Measurements from ENCODE around the gene CEMP1. TPM values are rescaled to one million over a fixed set of nuclear protein-coding genes. Genes with fewer than 3 reads are reported as not detected.

Gene CEMP1
- total RNA-seq, 1 donor from 2014 or later = not detected

- Histone ChIP-seq H3K27me3 (ENCODE audit: low read depth) (no peaks in the 10 kb centered on the region), H3K4me1 (peaks cover 28% of the 10 kb centered on the region), H3K36me3 (peaks cover 25% of the 10 kb centered on the region), H3K4me3 (peak overlapping the region; percentile 72), H3K27ac (replicated peaks) (peak overlapping the region; percentile 88), H3K9me3 (replicated peaks) (no peaks in the 10 kb centered on the region)
- no peak for TF ChIP-seq CTCF (IDR thresholded peaks at IDR 0.05; ENCODE audit: borderline replicate concordance)
- intact Hi-C loops (cut with micrococcal nuclease) = no loop called here
- peak; percentile 99 for DNase-seq
These were observed 687 bp upstream of the CEMP1 start for GRCh38 chr16:2531696-2532493.

- Histone ChIP-seq H3K4me1 (peaks cover 20% of the 10 kb centered on the region), H3K9me3 (replicated peaks) (no peaks in the 10 kb centered on the region), H3K4me3 (peak overlapping the region; percentile 72), H3K27me3 (ENCODE audit: low read depth) (no peaks in the 10 kb centered on the region), H3K36me3 (peaks cover 27% of the 10 kb centered on the region), H3K27ac (replicated peaks) (peak overlapping the region; percentile 88)
- intact Hi-C loops (cut with micrococcal nuclease) = no loop called here
- no peak for TF ChIP-seq CTCF (IDR thresholded peaks at IDR 0.05; ENCODE audit: borderline replicate concordance)
- no peak for DNase-seq
These were observed 434 bp downstream of the CEMP1 start for GRCh38 chr16:2530629-2531318.

GRCh38 chr16:2529961-2530628 is 1.1 kb downstream of the CEMP1 start:
- no peak overlapping the region for H3K27ac ChIP-seq (replicated peaks)
- DNase-seq = no peak
- intact Hi-C loops (cut with micrococcal nuclease) = no loop called here

GRCh38 chr16:2529061-2529931 is 1.9 kb downstream of the CEMP1 start:
- Histone ChIP-seq H3K4me3 (no peak overlapping the region), H3K27me3 (ENCODE audit: low read depth) (no peaks in the 10 kb centered on the region), H3K36me3 (peaks cover 42% of the 10 kb centered on the region), H3K27ac (replicated peaks) (no peak overlapping the region), H3K4me1 (peaks cover 20% of the 10 kb centered on the region), H3K9me3 (replicated peaks) (no peaks in the 10 kb centered on the region)
- DNase-seq = no peak
- TF ChIP-seq CTCF (IDR thresholded peaks at IDR 0.05; ENCODE audit: borderline replicate concordance) = no peak
- intact Hi-C loops (cut with micrococcal nuclease) = no loop called here

More at GRCh38 chr16:2529961-2530628, 1.1 kb downstream of the CEMP1 start:
- Histone ChIP-seq H3K9me3 (replicated peaks) (no peaks in the 10 kb centered on the region), H3K4me1 (peaks cover 20% of the 10 kb centered on the region), H3K36me3 (peaks cover 34% of the 10 kb centered on the region), H3K27me3 (ENCODE audit: low read depth) (no peaks in the 10 kb centered on the region), H3K4me3 (no peak overlapping the region)
- no peak for TF ChIP-seq CTCF (IDR thresholded peaks at IDR 0.05; ENCODE audit: borderline replicate concordance)

Measured in left ventricle myocardium inferior (tissue), 1 donor.